Endothelial cell of umbilical vein (primary cell): ENCODE measurements around the gene MITF. TPM values are rescaled to one million over a fixed set of nuclear protein-coding genes. Genes with fewer than 3 reads are reported as not detected.

ENCODE experiments used
- BruUV-seq: library from RNA; stranded (reverse); fragments of 400-500 nt; replicated peaks from 2 replicates; lab custom pipeline; 2021; lab: Mats Ljungman, UMichigan
- CTCF ChIA-PET: fragments of 300-600, 350-600 bp; sonication (Branson Sonifier 250); formaldehyde crosslinking; loops from one replicate; lab custom pipeline; 2021; ENCODE audit warnings: antibody characterized with exemption, inconsistent platforms; lab: Charles Lee
- POLR2A ChIA-PET: fragments of 300-600, 350-600 bp; sonication (Branson Sonifier 250); formaldehyde crosslinking; loops from one replicate; lab custom pipeline; 2021; ENCODE audit warnings: antibody characterized with exemption, inconsistent platforms; lab: Charles Lee
- DNase-seq: peaks from one replicate; pipeline ENCODE4 v3.0.0-alpha.2; 2011; ENCODE audit warnings: low read depth, low spot score
- FAIRE-seq: peaks from 2 replicates; lab custom pipeline; 2011; peaks lifted over from hg19 to GRCh38; lab: Jason Lieb, UNC
- H2AFZ ChIP-seq: 2 replicates; pipeline ENCODE4 v1.6.0; 2012; ENCODE audit warnings: low read depth, low read length, control low read depth, inconsistent platforms
- H3K27ac ChIP-seq: 2 replicates; pipeline ENCODE4 v1.5.1; 2011; ENCODE audit warnings: low read depth, mild to moderate bottlenecking, control low read depth, low read length, moderate library complexity; ENCODE audit not compliant: insufficient read depth
- H3K27me3 ChIP-seq, 2 experiments: 2 replicates each; pipeline versions ENCODE4 v1.6.0 to v1.6.1; 2011; ENCODE audit warnings: low read length in 2 of 2, mixed read lengths in 1 of 2; ENCODE audit not compliant: control insufficient read depth in 2 of 2, insufficient read depth in 2 of 2
- H3K36me3 ChIP-seq, 2 experiments: 2 replicates in 1 of 2; 3 replicates in 1 of 2; pipeline ENCODE4 v1.5.1; 2011; ENCODE audit warnings: low read length in 2 of 2, mild to moderate bottlenecking in 1 of 2, moderate library complexity in 1 of 2; ENCODE audit not compliant: control insufficient read depth in 2 of 2, insufficient read depth in 2 of 2; ENCODE audit errors: extremely low read depth in 1 of 2
- H3K4me1 ChIP-seq: 3 replicates; pipeline ENCODE4 v1.5.1; 2011; ENCODE audit warnings: mild to moderate bottlenecking, low read length; ENCODE audit not compliant: control insufficient read depth, insufficient read depth; ENCODE audit errors: extremely low read depth
- H3K4me2 ChIP-seq: 2 replicates; pipeline ENCODE4 v1.6.1; 2011; ENCODE audit warnings: low read length, control low read depth, mixed read lengths; ENCODE audit not compliant: insufficient read depth
- H3K4me3 ChIP-seq, 3 experiments: fragments of 200-600 bp in 1 of 3; sonication (generic), shearing (Covaris generic) in 1 of 3; replicated peaks in 1 of 3; 2 replicates each; pipeline ENCODE4 v1.5.1; 2011 to 2016; ENCODE audit warnings: control low read depth in 3 of 3, low read length in 3 of 3, mild to moderate bottlenecking in 2 of 3, inconsistent platforms in 1 of 3, low read depth in 1 of 3, moderate library complexity in 1 of 3; ENCODE audit not compliant: insufficient read depth in 1 of 3
- H3K79me2 ChIP-seq: 2 replicates; pipeline ENCODE4 v1.6.0; 2012; ENCODE audit warnings: low read length, inconsistent platforms; ENCODE audit not compliant: control insufficient read depth, insufficient read depth
- H3K9ac ChIP-seq: replicated peaks from 2 replicates; pipeline ENCODE3; 2011; ENCODE audit warnings: low read length, control low read depth; ENCODE audit not compliant: insufficient read depth; ENCODE audit errors: extremely low read depth
- H3K9me1 ChIP-seq: replicated peaks from 3 replicates; pipeline ENCODE4 v1.6.0; 2011; ENCODE audit warnings: mild to moderate bottlenecking, low read length; ENCODE audit not compliant: control insufficient read depth, insufficient read depth; ENCODE audit errors: extremely low read depth
- H3K9me3 ChIP-seq: replicated peaks from 2 replicates; pipeline ENCODE4 v1.5.1; 2012; ENCODE audit warnings: low read length, inconsistent platforms; ENCODE audit not compliant: control insufficient read depth, insufficient read depth
- H4K20me1 ChIP-seq: replicated peaks from 2 replicates; pipeline ENCODE3; 2011; ENCODE audit warnings: mild to moderate bottlenecking, low read length; ENCODE audit not compliant: control insufficient read depth, insufficient read depth; ENCODE audit errors: extremely low read depth
- EZH2 ChIP-seq: IDR thresholded peaks from 2 replicates; pipeline ENCODE4 v1.6.1; 2012; ENCODE audit warnings: borderline replicate concordance, low read depth, mild to moderate bottlenecking, moderate library complexity, low read length, inconsistent platforms; ENCODE audit not compliant: severe bottlenecking
- FOS ChIP-seq: IDR thresholded peaks from 2 replicates; pipeline ENCODE4 v1.6.1; 2011; ENCODE audit warnings: mild to moderate bottlenecking, low read length, moderate library complexity, borderline replicate concordance; ENCODE audit not compliant: insufficient read depth
- GATA2 ChIP-seq: IDR thresholded peaks from 2 replicates; pipeline ENCODE4 v1.7.0; 2011; ENCODE audit warnings: low read depth, mild to moderate bottlenecking, moderate library complexity, mixed read lengths, low read length; ENCODE audit not compliant: insufficient read length, insufficient read depth
- JUN ChIP-seq: IDR thresholded peaks from 2 replicates; pipeline ENCODE4 v1.6.1; 2011; ENCODE audit warnings: borderline replicate concordance, low read depth; ENCODE audit not compliant: insufficient read length, insufficient read depth
- MYC ChIP-seq: IDR thresholded peaks from one replicate; pipeline ENCODE4 v1.6.1; 2011; ENCODE audit warnings: mild to moderate bottlenecking, low read depth, low read length
- POLR2A ChIP-seq: IDR thresholded peaks from 2 replicates; pipeline ENCODE4 v1.6.1; 2012; ENCODE audit warnings: low read depth, mild to moderate bottlenecking, control low read depth, low read length
- POLR2AphosphoS5 ChIP-seq: IDR thresholded peaks from 2 replicates; pipeline ENCODE4 v1.6.1; 2012; ENCODE audit warnings: low read depth, mild to moderate bottlenecking, control low read depth, low read length, moderate library complexity; ENCODE audit not compliant: insufficient read depth
- dilution Hi-C: fragments of 300-500 bp; cut with MboI; formaldehyde crosslinking; loops from one replicate; pipeline ENCODE4 v1.15.0; 2019; ENCODE audit warnings: low sequenced_read_pairs; ENCODE audit not compliant: extremely low pct_ligation_motif_present
- intact Hi-C: fragments of 100-400 bp; cut with micrococcal nuclease; formaldehyde crosslinking; loops from one replicate; pipeline ENCODE4 v1.10.0; 2022
- polyA plus RNA-seq, 4 experiments: library from polyadenylated mRNA; depleted of rRNA in 3 of 4; stranded (reverse) in 3 of 4; unstranded in 1 of 4; fragments of >200 nt; gene quantifications; 2 replicates each; pipeline versions ENCODE4 v1.2.1 to v1.2.3, GENCODE V29; 2011 to 2012; ENCODE audit warnings: missing spikeins in 1 of 4
- total RNA-seq: library from RNA; stranded (reverse); gene quantifications from 2 replicates; pipeline ENCODE4 v1.2.3, GENCODE V29; 2021
- TF ChIP-seq, protein P1 (sequence below): IDR thresholded peaks from 2 replicates; pipeline ENCODE4 v1.6.1; 2011; ENCODE audit not compliant: insufficient read depth, insufficient read length
- TF ChIP-seq, protein P2 (sequence below), 2 donors: IDR thresholded peaks; 1 replicate in 1 of 2; 2 replicates in 1 of 2; pipeline ENCODE4 v1.5.1; 2011; ENCODE audit warnings: low read length in 2 of 2, mild to moderate bottlenecking in 2 of 2, moderate library complexity in 2 of 2, control low read depth in 1 of 2, inconsistent platforms in 1 of 2, low read depth in 1 of 2; ENCODE audit not compliant: insufficient read depth in 1 of 2; ENCODE audit errors: extremely low read depth in 1 of 2

Gene MITF
- total and polyA plus RNA-seq, 2 donors (not counting 3 experiments of a cell fraction or from before 2014, with no cell fraction given): 1.6 to 2.5 TPM

DNA sequence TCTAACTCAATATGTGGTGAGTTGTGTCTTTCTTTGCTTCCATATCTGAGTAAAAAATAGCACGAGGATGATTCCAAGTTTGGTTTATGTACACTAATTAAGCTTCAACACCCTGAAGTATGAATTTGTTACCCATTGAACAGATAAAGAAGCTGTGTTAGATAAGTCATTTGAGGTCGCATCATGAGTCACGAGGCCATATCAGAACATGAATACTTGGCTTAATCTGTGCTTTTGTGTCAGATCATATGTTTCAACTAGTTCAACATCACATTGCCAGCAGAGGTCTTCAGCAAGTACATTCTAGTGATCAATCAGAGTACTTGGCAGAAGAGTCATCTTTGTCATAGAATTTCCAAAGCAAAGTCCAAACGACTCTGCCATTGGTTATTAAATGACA is 26.3 kb upstream of the MITF start:
- Histone ChIP-seq H3K27me3 (peaks cover 0 to 2% of the 10 kb centered on the region in 2 experiments), H3K9ac (no peak overlapping the region), H3K79me2 (no peaks in the 10 kb centered on the region), H4K20me1 (no peaks in the 10 kb centered on the region), H2AFZ (no peak overlapping the region), H3K4me3 (no peak overlapping the region), H3K4me1 (no peaks in the 10 kb centered on the region), H3K9me3 (no peaks in the 10 kb centered on the region), H3K4me2 (no peak overlapping the region), H3K9me1 (no peaks in the 10 kb centered on the region), H3K36me3 (no peaks in the 10 kb centered on the region), H3K27ac (no peak overlapping the region)
- intact Hi-C loops: no loop called here
- POLR2A ChIA-PET: no interaction called here
- dilution Hi-C loops: no loop called here
- CTCF ChIA-PET: interaction anchor here (1.1 kb wide), 2 partner anchors 15 to 21 kb away, joined by 3 to 5 read pairs; no protein-coding TSS in a partner anchor
- no peak for DNase-seq
- no peak for FAIRE-seq
- no peak for TF ChIP-seq POLR2AphosphoS5
- TF ChIP-seq, protein P1, sequence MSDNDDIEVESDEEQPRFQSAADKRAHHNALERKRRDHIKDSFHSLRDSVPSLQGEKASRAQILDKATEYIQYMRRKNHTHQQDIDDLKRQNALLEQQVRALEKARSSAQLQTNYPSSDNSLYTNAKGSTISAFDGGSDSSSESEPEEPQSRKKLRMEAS: no peak
- TF ChIP-seq FOS: no peak
- TF ChIP-seq POLR2A: no peak
- TF ChIP-seq JUN: no peak
- TF ChIP-seq, protein P2, sequence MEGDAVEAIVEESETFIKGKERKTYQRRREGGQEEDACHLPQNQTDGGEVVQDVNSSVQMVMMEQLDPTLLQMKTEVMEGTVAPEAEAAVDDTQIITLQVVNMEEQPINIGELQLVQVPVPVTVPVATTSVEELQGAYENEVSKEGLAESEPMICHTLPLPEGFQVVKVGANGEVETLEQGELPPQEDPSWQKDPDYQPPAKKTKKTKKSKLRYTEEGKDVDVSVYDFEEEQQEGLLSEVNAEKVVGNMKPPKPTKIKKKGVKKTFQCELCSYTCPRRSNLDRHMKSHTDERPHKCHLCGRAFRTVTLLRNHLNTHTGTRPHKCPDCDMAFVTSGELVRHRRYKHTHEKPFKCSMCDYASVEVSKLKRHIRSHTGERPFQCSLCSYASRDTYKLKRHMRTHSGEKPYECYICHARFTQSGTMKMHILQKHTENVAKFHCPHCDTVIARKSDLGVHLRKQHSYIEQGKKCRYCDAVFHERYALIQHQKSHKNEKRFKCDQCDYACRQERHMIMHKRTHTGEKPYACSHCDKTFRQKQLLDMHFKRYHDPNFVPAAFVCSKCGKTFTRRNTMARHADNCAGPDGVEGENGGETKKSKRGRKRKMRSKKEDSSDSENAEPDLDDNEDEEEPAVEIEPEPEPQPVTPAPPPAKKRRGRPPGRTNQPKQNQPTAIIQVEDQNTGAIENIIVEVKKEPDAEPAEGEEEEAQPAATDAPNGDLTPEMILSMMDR (IDR thresholded peaks at IDR 0.05; ENCODE audit: extremely low read depth in 1 of 2, insufficient read depth in 1 of 2, low read depth in 1 of 2, low read length in 2 of 2): no peak
- no peak for TF ChIP-seq MYC
- no peak for TF ChIP-seq EZH2
- no peak for TF ChIP-seq GATA2
- no TSS peak for BruUV-seq
